Myometrial cell (primary cell): ENCODE data around the gene CRB2. TPM values are rescaled to one million over a fixed set of nuclear protein-coding genes. Genes with fewer than 3 reads are reported as not detected.

Experiments used
- total RNA-seq: library from RNA; depleted of rRNA; stranded (reverse); fragments of >200 nt; gene quantifications from 2 replicates; pipeline ENCODE4 v1.2.3, GENCODE V29; 2015

Gene CRB2
- not detected in 2 replicates for total RNA-seq

GRCh38 chr9:123355761-123356431 lies at the start of gene CRB2:
TSS of gene CRB2 (plus strand) at chr9:123356197. CDS start at chr9:123356261, 64 bp downstream.

Other genes starting within 250 kb of the CRB2 start
- 2.6 and 3.4 TPM in 2 replicates for gene STRBP, start 87.6 kb upstream of the CRB2 start, total RNA-seq